Astrocyte of the cerebellum (primary cell): ENCODE measurements around the gene EXOC7.
"Not testable (repeated sequence)": the region's sequence is repeated elsewhere in the genome, so short reads cannot be mapped to it uniquely, and the experiment has no call there.

ENCODE experiments used
- DNase-seq: peaks from one replicate; pipeline ENCODE4 v3.0.0-alpha.2; 2011; ENCODE audit warnings: low read depth
- H3K4me3 ChIP-seq: 2 replicates; pipeline ENCODE4 v1.5.1; 2011; ENCODE audit warnings: mild to moderate bottlenecking, low read depth, low read length, moderate library complexity
- CTCF ChIP-seq: IDR thresholded peaks from 2 replicates; pipeline ENCODE4 v1.5.1; 2012; ENCODE audit warnings: low read length, low read depth, moderate library complexity, mild to moderate bottlenecking; ENCODE audit errors: missing control alignments
- in situ Hi-C: cut with HindIII; loops from 2 replicates; pipeline ENCODE4 v1.10.0; 2017; ENCODE audit warnings: low sequenced_read_pairs

The EXOC7 gene

GRCh38 chr17:76048025-76048605 lies 55.5 kb downstream of the EXOC7 start:
- in situ Hi-C loops = no loop called here
- H3K4me3 ChIP-seq = no peak overlapping the region
- DNase-seq = no peak
- TF ChIP-seq CTCF = no peak

GRCh38 chr17:76046064-76046463 lies 57.5 kb downstream of the EXOC7 start:
- in situ Hi-C loops = no loop called here
- DNase-seq = no peak
- TF ChIP-seq CTCF = no peak
- no peak overlapping the region for H3K4me3 ChIP-seq

GRCh38 chr17:76044475-76045007 lies 59.0 kb downstream of the EXOC7 start:
- H3K4me3 ChIP-seq, DNase-seq, in situ Hi-C loops: not testable (repeated sequence)

DNA sequence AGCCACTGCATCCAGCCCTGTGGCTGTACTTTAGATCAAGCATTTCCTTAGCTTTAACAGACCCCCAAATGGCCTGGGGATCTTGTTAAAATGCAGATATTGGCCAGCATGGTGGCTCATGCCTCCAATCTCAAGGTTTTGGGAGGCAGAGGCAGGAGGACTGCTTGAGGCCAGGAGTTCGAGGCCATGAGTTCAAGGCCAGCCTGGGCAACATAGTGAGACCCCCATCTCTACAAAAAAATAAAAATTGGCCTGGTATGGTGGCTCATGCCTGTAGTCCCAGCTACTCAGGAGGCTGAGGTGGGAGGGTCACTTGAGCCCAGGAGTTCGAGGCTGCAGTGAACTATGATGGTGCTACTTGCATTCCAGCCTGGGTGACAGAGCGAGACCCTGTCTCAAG lies 60.7 kb downstream of the EXOC7 start:
- in situ Hi-C loops, H3K4me3 ChIP-seq, DNase-seq: not testable (repeated sequence)

DNA sequence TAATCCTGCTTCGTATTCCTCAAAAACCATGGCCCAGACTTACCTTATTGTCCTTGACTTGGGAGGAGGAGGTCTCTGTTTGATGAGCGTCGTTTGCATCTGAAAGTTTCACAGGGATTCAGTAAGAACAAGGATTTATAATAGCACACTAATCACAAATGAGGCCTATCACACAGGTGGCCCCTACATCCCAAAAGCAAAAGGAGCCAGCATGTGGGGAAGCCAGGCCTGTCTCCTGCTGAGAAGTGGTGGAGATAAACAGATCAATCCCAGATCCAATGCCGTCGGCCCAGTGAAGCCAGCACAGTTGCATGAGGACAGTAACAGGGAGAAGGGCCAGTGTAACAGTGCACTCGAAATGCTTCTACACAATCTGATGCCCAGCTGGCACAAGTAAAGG lies 63.2 kb downstream of the EXOC7 start:
- in situ Hi-C loops = no loop called here
- no peak overlapping the region for H3K4me3 ChIP-seq
- no peak for TF ChIP-seq CTCF
- DNase-seq = no peak

GRCh38 chr17:76039121-76039520 lies 64.5 kb downstream of the EXOC7 start:
- no peak for TF ChIP-seq CTCF
- in situ Hi-C loops = no loop called here
- H3K4me3 ChIP-seq = no peak overlapping the region
- DNase-seq = no peak

DNA sequence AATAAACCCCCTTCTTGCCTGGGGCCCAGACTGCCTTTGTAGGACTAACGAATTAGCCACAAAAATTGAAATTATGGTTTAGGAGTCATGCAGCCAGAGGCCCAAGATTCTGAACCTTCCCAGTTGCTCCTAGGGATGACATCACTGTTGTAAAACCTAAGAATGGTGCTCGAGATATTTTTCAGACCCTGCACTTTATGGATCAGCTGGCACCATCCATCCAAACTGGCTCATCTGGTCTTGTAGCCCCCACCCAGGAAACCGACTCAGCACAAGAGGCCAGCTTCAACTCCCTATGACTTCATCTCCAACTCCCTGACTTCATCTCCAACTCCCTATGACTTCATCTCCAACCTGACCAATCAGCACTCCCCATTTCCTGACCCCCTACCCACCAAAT lies 65.5 kb downstream of the EXOC7 start:
- no peak overlapping the region for H3K4me3 ChIP-seq
- TF ChIP-seq CTCF = no peak
- no peak for DNase-seq
- in situ Hi-C loops = no loop called here
